HG02943 (cell line): ENCODE data around the gene CFAP107.
"Not testable (repeated sequence)": the region's sequence is repeated elsewhere in the genome, so short reads cannot be mapped to it uniquely, and the experiment has no call there.

Experiments used
- ATAC-seq: cut with Tn5 transposase; IDR thresholded peaks from one replicate; pipeline ENCODE4 v1.9.1; 2021; ENCODE audit warnings: mild to moderate bottlenecking, low read depth, moderate library complexity; ENCODE audit not compliant: unreplicated experiment

CFAP107 gene, protein sequence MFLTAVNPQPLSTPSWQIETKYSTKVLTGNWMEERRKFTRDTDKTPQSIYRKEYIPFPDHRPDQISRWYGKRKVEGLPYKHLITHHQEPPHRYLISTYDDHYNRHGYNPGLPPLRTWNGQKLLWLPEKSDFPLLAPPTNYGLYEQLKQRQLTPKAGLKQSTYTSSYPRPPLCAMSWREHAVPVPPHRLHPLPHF

DNA sequence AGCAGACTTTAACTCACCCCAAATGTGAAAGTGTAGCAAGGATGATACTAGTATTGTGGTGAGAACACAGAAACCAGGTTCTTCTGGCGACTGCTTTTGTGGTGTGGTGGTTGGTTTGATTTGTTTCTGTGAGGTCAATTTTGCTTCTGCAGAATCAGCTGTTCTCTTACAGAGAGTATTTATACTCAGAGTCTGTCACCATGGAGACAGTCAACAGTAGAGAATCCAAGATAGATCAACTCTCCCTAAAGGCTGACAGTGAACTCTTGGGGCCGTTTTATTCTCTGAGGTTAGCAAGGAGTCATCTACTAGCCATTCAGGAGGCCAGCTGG is at the start of gene CFAP107:
Gene CFAP107 (plus strand): TSS at position 209 of the 332 bp plus-strand sequence. CDS start 231 bp downstream, outside the sequence.
- ATAC-seq = no peak

- no peak for ATAC-seq
Measured at GRCh38 chr1:12696658-12697057, 49.3 kb upstream of the CFAP107 start.

- ATAC-seq = no peak
Measured at GRCh38 chr1:12697397-12697796, 48.6 kb upstream of the CFAP107 start.

DNA sequence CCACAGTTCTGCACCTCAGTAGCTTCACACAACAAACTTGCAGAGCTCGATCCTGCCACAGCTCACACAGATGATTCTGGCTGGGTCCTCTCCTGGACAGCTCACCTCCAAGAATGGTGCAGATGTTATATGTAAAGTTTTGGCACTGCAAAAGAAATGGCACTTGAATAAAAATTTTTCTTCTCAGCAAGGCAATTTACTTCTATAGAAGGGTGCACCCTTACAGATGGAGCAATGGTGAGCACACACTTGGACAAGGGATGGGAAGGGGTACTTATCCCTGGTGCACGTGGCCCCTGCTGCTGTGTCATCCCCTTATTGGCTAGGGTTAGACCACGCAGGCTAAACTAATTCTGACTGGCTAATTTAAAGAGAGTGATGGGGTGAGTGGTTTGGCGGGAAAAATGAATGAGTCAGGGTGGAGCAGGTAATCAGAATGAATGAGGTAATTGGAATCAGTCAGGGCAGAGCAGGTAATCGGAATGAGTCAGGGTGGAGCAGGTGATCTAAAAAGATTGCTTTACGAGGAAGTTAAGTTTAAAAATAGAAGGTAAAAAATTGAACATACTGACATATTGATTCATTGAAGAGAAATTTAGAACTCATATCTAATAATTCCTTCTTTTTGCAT is 42.1 kb upstream of the CFAP107 start:
- no peak for ATAC-seq

DNA sequence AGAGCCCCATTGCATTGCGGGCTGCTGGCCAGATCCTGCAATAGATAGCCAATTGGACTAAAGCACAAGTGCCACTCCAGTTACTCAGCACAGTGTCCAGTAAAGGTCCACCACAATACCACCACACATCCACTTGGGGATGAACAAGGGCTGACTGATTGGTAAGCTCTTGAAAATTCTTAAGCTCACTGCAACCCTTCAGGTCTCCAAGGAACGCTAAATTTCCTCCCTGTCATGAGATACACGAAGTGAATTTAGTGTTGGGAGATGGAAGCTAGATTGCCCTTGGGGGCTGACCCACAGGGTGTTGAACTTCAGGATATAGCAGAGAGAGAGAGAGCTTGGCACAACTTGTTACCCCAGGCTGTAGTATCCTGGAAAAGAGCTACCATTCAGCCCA is 39.9 kb upstream of the CFAP107 start:
- ATAC-seq = no peak

DNA sequence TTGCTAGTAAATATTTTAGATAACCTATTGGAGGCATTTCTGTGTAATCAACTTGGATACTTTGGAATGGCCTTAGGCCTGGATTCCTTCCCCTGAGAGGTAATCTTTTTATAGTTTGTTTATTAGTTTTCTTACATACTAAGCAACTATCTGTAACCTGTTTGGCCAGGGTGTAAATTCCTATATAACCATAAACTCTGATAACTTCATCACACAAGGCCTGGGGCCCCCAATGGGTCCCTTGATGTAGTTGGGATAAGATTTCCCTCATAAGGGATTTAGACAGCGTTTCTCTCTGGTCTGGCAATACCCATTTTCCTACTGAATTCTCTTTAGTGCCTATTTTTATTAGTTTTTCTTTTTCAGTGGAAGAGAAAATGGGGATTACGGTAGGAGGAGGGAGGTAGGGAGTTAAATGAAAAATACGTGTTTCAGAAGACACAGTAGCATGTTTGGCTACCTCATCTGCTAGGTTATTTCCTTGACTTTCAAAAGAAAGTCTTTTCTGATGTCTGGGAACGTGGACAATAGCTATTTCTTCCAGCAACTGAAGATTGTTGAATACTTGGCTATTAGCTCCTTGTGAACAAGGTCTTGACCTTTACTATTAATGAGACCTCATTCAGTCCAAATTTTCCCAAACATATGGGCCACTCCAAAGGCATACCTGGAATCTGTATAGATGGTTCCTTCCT is 37.5 kb upstream of the CFAP107 start:
- ATAC-seq = no peak

GRCh38 chr1:12709091-12709491 is 36.9 kb upstream of the CFAP107 start:
- no peak for ATAC-seq

- no peak for ATAC-seq
Measured at GRCh38 chr1:12709696-12710095, 36.3 kb upstream of the CFAP107 start.

GRCh38 chr1:12711536-12711935 is 34.5 kb upstream of the CFAP107 start:
- no peak for ATAC-seq

DNA sequence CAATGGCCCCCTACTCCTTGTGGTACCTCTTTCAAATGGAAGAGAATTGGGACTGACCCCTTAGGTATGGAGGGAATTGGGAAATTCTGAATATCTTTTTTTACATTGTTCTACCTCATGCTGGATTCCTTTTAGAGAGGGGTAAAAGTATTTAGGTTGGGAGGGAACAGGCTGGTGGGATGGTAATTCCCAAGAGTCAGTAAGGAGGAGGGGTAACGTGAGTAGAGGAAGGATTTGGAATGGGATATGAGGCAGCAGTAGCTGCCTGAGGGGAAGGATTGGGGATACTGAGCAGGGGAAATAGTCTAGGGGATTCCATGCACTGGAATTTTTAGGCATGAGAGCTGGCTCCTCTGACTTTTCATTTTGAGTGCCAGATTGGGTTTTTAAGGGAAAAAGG is 33.9 kb upstream of the CFAP107 start:
- ATAC-seq = no peak

- no peak for ATAC-seq
Measured at GRCh38 chr1:12712929-12713328, 33.1 kb upstream of the CFAP107 start.

DNA sequence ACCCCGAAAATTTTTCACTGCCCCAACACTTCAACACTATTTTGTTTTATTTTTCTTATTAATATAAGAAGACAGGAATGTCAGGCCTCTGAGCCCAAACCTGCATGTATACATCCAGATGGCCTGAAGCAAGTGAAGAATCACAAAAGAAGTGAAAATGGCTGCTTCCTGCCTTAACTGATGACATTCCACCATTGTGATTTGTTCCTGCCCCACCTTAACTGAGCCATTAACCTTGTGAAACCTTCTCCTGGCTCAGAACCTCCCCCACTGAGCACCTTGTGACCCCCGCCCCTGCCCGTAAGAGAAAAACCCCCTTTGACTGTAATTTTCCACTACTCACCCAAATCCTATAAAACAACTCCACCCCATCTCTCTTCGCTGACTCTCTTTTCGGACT is 32.3 kb upstream of the CFAP107 start:
- ATAC-seq = not testable (repeated sequence)

- ATAC-seq = no peak
Measured at GRCh38 chr1:12714710-12715475, 31.1 kb upstream of the CFAP107 start.

DNA sequence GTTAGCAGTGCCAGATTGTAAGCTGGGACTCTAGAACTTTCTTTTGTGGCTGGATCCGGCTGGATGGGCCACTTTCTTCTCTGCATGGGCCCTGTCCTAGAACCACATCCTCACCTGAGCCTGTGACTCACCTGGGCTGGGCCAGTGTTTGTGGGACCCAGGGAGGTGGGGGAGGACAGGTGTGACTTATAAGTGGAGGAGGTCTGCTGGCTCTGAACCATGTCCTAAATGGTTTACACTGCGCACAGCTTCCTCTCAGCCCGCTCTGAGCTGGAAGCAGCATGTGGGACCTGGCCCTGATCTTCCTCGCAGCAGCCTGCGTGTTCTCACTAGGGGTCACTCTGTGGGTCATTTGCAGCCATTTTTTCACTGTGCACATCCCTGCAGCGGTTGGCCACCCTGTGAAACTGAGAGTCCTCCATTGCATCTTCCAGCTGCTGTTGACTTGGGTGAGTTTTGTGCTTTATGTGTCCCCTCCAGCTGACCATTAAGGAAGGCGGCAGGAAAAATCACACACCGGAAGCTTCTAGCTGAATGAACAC is 30.0 kb upstream of the CFAP107 start, which contains the start of gene AADACL3:
Gene AADACL3 (plus strand): TSS at position 215 of the 542 bp plus-strand sequence. CDS start 67 bp downstream, at position 282.
- no peak for ATAC-seq

GRCh38 chr1:12717301-12717838 is 28.6 kb upstream of the CFAP107 start:
- no peak for ATAC-seq

DNA sequence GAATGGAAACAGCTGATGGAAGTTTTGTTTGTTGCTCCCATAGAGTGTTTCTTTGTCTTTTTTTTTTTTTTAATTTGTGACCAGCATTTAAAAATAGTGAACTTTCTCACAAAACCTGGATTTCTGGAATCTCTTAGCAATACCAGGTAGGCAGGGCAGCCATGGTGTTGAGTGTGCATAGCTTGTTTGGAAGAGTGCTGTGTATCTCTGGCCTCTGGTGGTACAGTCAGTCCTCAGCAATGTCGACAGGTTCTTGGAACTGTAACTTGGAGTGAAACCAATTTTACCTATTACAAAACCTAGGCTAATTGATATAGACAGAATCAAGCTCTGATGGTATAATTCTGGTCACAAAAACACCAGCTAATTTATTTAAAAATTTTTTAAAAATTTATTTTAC is 23.4 kb upstream of the CFAP107 start:
- ATAC-seq = no peak

GRCh38 chr1:12728391-12728790 is 17.6 kb upstream of the CFAP107 start:
- no peak for ATAC-seq

- ATAC-seq = no peak
Measured at GRCh38 chr1:12730156-12730555, 15.8 kb upstream of the CFAP107 start.

DNA sequence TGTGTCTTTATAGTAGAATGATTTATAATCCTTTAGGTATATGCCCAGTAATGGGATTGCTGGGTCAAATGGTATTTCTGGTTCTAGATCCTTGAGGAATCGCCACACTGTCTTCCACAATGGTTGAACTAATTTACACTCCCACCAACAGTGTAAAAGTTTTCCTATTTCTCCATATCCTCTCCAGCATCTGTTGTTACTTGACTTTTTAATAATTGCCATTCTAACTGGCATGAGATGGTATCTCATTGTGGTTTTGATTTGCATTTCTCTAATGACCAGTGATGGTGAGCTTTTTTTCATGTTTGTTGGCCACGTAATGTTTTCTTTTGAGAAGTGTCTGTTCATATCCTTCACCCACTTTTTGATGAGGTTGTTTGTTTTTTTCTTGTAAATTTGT is 14.9 kb upstream of the CFAP107 start:
- not testable (repeated sequence) for ATAC-seq

DNA sequence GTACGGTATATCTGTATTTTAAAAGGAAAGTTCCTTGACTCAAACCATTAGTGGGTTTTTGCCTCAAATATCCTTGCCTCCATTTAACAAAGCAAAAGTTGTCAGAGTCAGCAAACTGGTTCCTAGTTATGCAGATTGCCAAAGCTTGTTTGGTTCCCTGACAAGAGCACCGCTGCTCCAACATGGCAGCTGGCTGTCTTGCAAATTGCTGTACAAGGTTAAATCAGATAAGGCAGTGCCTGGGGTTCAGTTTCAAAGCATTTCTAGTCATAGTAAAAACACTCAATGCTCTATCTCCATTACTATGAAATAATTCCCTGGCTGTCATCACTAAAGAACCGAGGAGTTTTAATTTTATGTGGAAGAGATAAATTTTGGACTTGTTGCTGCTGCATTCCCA is 11.3 kb upstream of the CFAP107 start:
- no peak for ATAC-seq

DNA sequence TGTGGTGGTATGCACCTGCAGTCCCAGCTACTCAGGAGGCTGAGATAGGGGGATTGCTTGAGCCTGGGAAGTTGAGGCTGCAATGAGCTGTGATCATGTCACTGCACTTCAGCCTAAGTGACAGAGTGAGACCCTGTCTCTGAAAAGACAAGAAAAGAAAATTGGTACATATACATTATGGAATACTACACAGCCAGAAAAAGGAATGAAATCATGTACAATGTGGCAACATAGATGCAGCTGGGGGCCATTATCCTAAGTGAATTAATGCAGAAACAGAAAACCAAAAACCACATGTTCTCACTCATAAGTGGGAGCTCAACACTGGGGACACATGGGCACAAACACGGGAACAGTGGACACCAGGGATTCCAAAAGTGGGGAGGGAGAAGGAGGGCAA is 7.1 kb upstream of the CFAP107 start:
- no peak for ATAC-seq
